GM12892 (cell line): ENCODE data around the gene CCDC24.

Experiments
- POLR2A ChIP-seq: IDR thresholded peaks from 2 replicates; pipeline ENCODE4 v1.6.1; 2011; ENCODE audit warnings: low read depth, low read length, control low read depth
- POLR2AphosphoS5 ChIP-seq: IDR thresholded peaks from 2 replicates; pipeline ENCODE4 v1.6.1; 2011; ENCODE audit warnings: low read depth, low read length, control low read depth

DNA sequence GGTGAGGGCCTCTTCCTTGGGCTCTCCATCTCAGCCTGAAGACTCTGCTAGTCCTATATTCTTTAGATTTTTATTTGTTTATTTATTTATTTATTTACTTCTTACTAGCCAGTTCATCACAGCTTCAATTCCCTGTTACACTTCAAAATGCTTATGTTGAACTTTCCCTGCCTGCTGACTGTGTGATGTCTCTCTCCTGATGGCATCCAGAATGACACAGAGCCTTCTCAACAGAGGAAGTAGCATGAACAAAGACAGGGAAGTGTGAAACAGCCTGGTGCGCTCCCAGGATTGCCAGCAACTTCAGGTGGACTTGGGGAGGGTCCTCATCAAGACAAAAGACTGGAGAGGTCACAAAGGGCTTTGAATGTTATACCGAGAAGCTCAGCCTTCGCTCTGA, 49.0 kb upstream of the CCDC24 start:
- TF ChIP-seq POLR2A (no peak), POLR2AphosphoS5 (no peak)
